Stimulated activated CD8-positive, alpha-beta memory T cell treated with anti-CD3 and anti-CD28 coated beads, Interleukin-7, amount 100 ng/mL, for 4 hours (primary cell): Measurements from ENCODE around the gene SON.
"Not testable (repeated sequence)": the region's sequence is repeated elsewhere in the genome, so short reads cannot be mapped to it uniquely, and the experiment has no call there.

ENCODE experiments used
- DNase-seq, 2 donors: peaks; one replicate each; pipeline ENCODE4 v3.0.0-alpha.2; 2020; ENCODE audit warnings: low read depth in 2 of 2

SON gene

GRCh38 chr21:33569991-33570390, 27.2 kb downstream of the SON start:
- DNase-seq, result no peak

GRCh38 chr21:33572350-33572749, 29.5 kb downstream of the SON start:
- DNase-seq, result no peak

- DNase-seq, result not testable (repeated sequence)
Observed at GRCh38 chr21:33576741-33577141, 33.9 kb downstream of the SON start.

- no peak for DNase-seq
Observed at GRCh38 chr21:33578214-33578613, 35.4 kb downstream of the SON start.

GRCh38 chr21:33578959-33579542, 36.2 kb downstream of the SON start:
- DNase-seq, result no peak

GRCh38 chr21:33584455-33584854, 41.6 kb downstream of the SON start:
- DNase-seq, result no peak

- DNase-seq, result no peak
Observed at GRCh38 chr21:33586927-33587326, 44.1 kb downstream of the SON start.

GRCh38 chr21:33587792-33588484, 45.1 kb downstream of the SON start:
- no peak for DNase-seq

GRCh38 chr21:33588485-33589335, 45.9 kb downstream of the SON start, which contains the start of gene DONSON:
DONSON (minus strand) TSS chr21:33588684; CDS start chr21:33588641, 43 bp downstream.
- DNase-seq, result peak; percentile 63 to 85

GRCh38 chr21:33598051-33598450, 55.2 kb downstream of the SON start:
- DNase-seq, result no peak

- DNase-seq, result no peak
Observed at GRCh38 chr21:33608559-33608958, 65.7 kb downstream of the SON start.

GRCh38 chr21:33611006-33611744, 68.3 kb downstream of the SON start:
- DNase-seq, result no peak

GRCh38 chr21:33617565-33617964, 74.7 kb downstream of the SON start:
- not testable (repeated sequence) for DNase-seq

- DNase-seq, result no peak
Observed at GRCh38 chr21:33618407-33618806, 75.6 kb downstream of the SON start.

- DNase-seq, result no peak
Observed at GRCh38 chr21:33619726-33620125, 76.9 kb downstream of the SON start.

- DNase-seq, result no peak
Observed at GRCh38 chr21:33622253-33622652, 79.4 kb downstream of the SON start.

- not testable (repeated sequence) for DNase-seq
Observed at GRCh38 chr21:33626151-33626550, 83.3 kb downstream of the SON start.
